Vagina (tissue), 2 donors: ENCODE data around the gene P4HA1. TPM values are rescaled to one million over a fixed set of nuclear protein-coding genes. Genes with fewer than 3 reads are reported as not detected.
A peak's percentile ranks its signal among the peaks of the same experiment; 100 is the strongest.

Source experiments
- DNase-seq, 2 donors: peaks; one replicate each; pipeline ENCODE4 v3.0.0-alpha.2; 2017; ENCODE audit errors: extremely low spot score in 2 of 2
- H3K27ac ChIP-seq: fragments of 200-600 bp; sonication (generic); one replicate; pipeline ENCODE4 v1.5.1; 2019
- H3K27me3 ChIP-seq: fragments of 200-600 bp; sonication (generic); one replicate; pipeline ENCODE4 v1.5.1; 2019
- H3K36me3 ChIP-seq, 2 donors: fragments of 200-600 bp; sonication (generic); one replicate each; pipeline ENCODE4 v1.5.1; 2017 to 2019
- H3K4me1 ChIP-seq: fragments of 200-600 bp; sonication (generic); one replicate; pipeline ENCODE4 v1.5.1; 2019
- H3K4me3 ChIP-seq, 2 donors: fragments of 200-600 bp; sonication (generic); 1 replicate in 1 of 2; 2 replicates in 1 of 2; pipeline ENCODE4 v1.5.1; 2016 to 2019
- H3K9me3 ChIP-seq: fragments of 200-600 bp; sonication (generic); one replicate; pipeline ENCODE4 v1.5.1; 2019
- POLR2A ChIP-seq, 2 donors: fragments of 450-650 bp; IDR thresholded peaks; one replicate each; pipeline ENCODE4 v1.6.1; 2017; ENCODE audit warnings: antibody characterized with exemption in 2 of 2, mild to moderate bottlenecking in 2 of 2, moderate library complexity in 2 of 2
- POLR2AphosphoS5 ChIP-seq, 2 donors: sonication (generic); formaldehyde crosslinking; IDR thresholded peaks; one replicate each; pipeline ENCODE4 v1.9.0; 2017; ENCODE audit warnings: antibody characterized with exemption in 2 of 2, mild to moderate bottlenecking in 2 of 2, low read depth in 1 of 2; ENCODE audit not compliant: insufficient read depth in 1 of 2
- intact Hi-C: fragments of 100-400 bp; cut with DNase I; formaldehyde crosslinking; loops from one replicate; pipeline ENCODE4 v1.15.1; 2023
- total RNA-seq: library from RNA; depleted of rRNA; stranded (reverse); fragments of >200 nt; gene quantifications from one replicate; pipeline ENCODE4 v1.2.3, GENCODE V29; 2016
- TF ChIP-seq, protein P1 (sequence below), 3 experiments: fragments of 450-650 bp in 2 of 3; fragments of 200-600 bp in 1 of 3; sonication (generic) in 1 of 3; IDR thresholded peaks; one replicate each; pipeline ENCODE4 v1.5.1; 2017 to 2019; ENCODE audit warnings: antibody characterized with exemption in 3 of 3, mild to moderate bottlenecking in 2 of 3, moderate library complexity in 2 of 3

The P4HA1 gene
- total RNA-seq, 1 donor from 2014 or later: 12.5 TPM

DNA sequence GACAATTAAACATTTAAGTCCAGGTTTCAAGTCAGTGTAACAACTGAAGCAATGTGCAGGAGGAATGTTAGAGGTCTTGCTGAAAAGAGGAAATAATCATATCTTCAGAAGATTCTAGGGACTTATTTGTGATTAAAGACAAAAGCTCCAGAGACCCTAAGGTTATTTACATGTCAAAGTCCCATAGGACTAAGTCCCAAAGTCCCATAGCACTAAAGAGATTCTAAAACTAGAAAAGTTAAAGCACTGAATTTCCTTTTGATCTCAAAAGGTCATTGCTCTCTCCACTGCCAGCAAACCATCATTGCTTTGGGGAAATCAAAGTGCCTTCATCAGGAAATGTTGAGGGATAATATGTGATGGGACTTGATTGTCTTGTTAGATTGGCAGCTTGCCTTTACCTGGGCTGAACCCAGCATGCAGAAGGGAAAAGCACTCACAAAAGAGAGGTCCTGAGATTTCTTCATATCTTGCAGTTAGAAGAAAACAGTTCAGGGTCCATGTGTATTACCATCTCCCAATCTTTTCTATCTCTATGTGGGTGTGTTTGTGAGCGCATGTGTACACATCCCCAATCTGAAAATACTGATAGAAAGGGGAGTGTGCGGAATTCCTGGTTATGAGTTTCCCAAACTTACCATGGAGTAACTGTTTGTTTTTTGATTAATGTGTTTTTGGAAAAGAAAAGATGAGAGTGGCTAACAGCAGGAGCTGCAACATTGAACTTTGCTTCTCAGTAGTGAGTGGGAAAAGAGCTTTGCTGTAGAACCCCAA, 35.4 kb upstream of the P4HA1 start:
- no peak overlapping the region for H3K27ac ChIP-seq

DNA sequence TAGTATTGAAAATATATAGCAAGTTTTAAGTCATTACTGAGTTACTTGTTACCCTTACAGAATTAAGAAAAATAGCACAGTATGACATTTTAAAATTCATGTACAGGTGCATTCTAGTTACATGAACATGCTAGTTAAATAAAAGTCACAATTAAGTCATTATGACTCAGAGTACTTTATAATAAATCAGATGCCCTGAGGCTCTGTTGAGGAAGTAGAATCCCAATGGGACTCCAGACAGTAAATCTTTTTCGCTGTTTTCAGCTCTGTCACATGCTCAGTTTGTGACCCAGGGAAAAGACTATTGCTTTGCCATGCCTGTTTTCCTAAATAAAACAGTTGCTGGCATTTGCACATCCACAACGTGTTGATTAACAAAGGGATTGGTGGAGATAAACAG, 34.6 kb upstream of the P4HA1 start:
- DNase-seq: no peak
- H3K36me3 ChIP-seq: peaks cover 0 to 45% of the 10 kb centered on the region in 2 donors
- intact Hi-C loops: no loop called here
- H3K4me1 ChIP-seq: peaks cover 10% of the 10 kb centered on the region
- TF ChIP-seq POLR2AphosphoS5 (IDR thresholded peaks at IDR 0.05; ENCODE audit: insufficient read depth in 1 of 2, low read depth in 1 of 2): peak in 1 of 2 donors; percentile 55
- TF ChIP-seq POLR2A (IDR thresholded peaks at IDR 0.05): no peak
- TF ChIP-seq, protein P1, sequence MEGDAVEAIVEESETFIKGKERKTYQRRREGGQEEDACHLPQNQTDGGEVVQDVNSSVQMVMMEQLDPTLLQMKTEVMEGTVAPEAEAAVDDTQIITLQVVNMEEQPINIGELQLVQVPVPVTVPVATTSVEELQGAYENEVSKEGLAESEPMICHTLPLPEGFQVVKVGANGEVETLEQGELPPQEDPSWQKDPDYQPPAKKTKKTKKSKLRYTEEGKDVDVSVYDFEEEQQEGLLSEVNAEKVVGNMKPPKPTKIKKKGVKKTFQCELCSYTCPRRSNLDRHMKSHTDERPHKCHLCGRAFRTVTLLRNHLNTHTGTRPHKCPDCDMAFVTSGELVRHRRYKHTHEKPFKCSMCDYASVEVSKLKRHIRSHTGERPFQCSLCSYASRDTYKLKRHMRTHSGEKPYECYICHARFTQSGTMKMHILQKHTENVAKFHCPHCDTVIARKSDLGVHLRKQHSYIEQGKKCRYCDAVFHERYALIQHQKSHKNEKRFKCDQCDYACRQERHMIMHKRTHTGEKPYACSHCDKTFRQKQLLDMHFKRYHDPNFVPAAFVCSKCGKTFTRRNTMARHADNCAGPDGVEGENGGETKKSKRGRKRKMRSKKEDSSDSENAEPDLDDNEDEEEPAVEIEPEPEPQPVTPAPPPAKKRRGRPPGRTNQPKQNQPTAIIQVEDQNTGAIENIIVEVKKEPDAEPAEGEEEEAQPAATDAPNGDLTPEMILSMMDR (IDR thresholded peaks at IDR 0.05): no peak
- H3K4me3 ChIP-seq: no peak overlapping the region
- H3K27me3 ChIP-seq: no peaks in the 10 kb centered on the region
- H3K9me3 ChIP-seq: no peaks in the 10 kb centered on the region
- no peak overlapping the region for H3K27ac ChIP-seq

More for the DNA sequence above, 35.4 kb upstream of the P4HA1 start:
- H3K4me1 ChIP-seq: peaks cover 10% of the 10 kb centered on the region
- DNase-seq: no peak
- TF ChIP-seq POLR2A (IDR thresholded peaks at IDR 0.05): no peak
- TF ChIP-seq POLR2AphosphoS5 (IDR thresholded peaks at IDR 0.05; ENCODE audit: insufficient read depth in 1 of 2, low read depth in 1 of 2): no peak
- TF ChIP-seq, protein P1 (IDR thresholded peaks at IDR 0.05): no peak
- H3K9me3 ChIP-seq: no peaks in the 10 kb centered on the region
- intact Hi-C loops: no loop called here
- peaks cover 0 to 53% of the 10 kb centered on the region in 2 donors for H3K36me3 ChIP-seq
- H3K27me3 ChIP-seq: no peaks in the 10 kb centered on the region
- no peak overlapping the region for H3K4me3 ChIP-seq

DNA sequence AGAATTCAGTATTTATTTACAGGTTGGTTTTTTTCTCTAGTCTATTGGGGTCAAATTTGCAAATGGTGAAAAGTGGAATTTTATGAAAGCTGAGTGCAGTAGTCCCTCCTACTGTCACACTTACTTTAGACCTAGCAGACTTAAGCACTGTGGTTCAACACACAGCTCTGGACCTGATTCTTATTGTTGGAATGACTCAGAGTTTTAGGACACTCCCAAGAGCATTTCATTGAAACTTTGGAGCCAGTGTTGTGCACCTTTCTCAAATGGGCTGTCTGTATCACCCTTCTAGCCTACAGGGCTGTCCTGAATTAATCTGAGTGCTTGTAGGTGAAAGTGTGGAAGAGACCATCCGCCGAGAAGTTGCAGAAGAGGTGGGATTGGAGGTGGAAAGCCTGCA, 29.7 kb upstream of the P4HA1 start:
- DNase-seq: no peak
- H3K36me3 ChIP-seq: peaks cover 0 to 25% of the 10 kb centered on the region in 2 donors
- no peak overlapping the region for H3K4me3 ChIP-seq
- intact Hi-C loops: no loop called here
- H3K4me1 ChIP-seq: peaks cover under 1% of the 10 kb centered on the region
- TF ChIP-seq POLR2AphosphoS5 (IDR thresholded peaks at IDR 0.05; ENCODE audit: insufficient read depth in 1 of 2, low read depth in 1 of 2): no peak
- no peak for TF ChIP-seq POLR2A (IDR thresholded peaks at IDR 0.05)
- TF ChIP-seq, protein P1 (IDR thresholded peaks at IDR 0.05): no peak
- no peaks in the 10 kb centered on the region for H3K27me3 ChIP-seq
- H3K9me3 ChIP-seq: no peaks in the 10 kb centered on the region
- no peak overlapping the region for H3K27ac ChIP-seq

DNA sequence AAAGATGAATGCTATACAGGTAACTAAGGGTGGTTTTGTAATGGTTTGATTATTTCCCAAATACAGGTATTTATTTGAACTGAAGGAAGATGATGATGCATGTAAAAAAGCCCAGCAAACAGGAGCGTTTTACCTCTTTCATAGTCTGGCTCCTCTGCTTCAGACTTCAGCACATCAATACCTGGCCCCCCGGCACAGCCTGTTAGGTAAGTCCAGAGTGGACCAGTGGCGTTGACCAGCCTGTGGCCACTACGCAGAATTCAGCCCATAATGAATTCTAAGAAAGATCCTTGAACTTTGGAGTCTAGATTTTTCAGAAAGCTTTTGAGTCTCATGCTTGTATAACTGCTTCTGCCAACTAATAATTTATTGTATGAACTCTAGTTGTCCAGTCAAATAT, 23.3 kb upstream of the P4HA1 start:
- DNase-seq: no peak
- no peak overlapping the region for H3K4me3 ChIP-seq
- TF ChIP-seq POLR2A (IDR thresholded peaks at IDR 0.05) (no peak), POLR2AphosphoS5 (IDR thresholded peaks at IDR 0.05; ENCODE audit: insufficient read depth in 1 of 2, low read depth in 1 of 2) (no peak)
- TF ChIP-seq, protein P1 (IDR thresholded peaks at IDR 0.05): no peak
- intact Hi-C loops: no loop called here
- no peaks in the 10 kb centered on the region for H3K27me3 ChIP-seq
- no peak overlapping the region for H3K27ac ChIP-seq
- no peaks in the 10 kb centered on the region for H3K4me1 ChIP-seq
- H3K9me3 ChIP-seq: no peaks in the 10 kb centered on the region
- H3K36me3 ChIP-seq: peaks cover 0 to 14% of the 10 kb centered on the region in 2 donors

DNA sequence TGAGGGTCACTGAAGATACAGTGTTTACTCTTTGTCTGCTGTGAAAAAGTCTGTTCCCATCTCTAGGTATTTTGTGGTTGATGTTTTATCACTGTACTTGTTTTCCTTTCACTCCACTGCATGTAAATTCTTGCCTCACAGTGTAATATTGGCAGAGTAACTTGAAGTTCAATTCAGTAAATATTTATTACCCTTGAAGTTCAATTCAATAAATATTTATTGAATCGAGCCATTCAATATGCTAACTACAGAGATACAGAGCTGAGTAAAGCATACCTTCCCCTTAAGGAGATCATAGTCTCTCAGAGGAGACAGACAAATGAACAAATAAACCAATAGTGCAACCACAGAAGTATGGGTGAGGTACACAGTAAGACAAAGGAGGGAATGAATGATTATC, 22.8 kb upstream of the P4HA1 start:
- H3K36me3 ChIP-seq: peaks cover 0 to 12% of the 10 kb centered on the region in 2 donors
- TF ChIP-seq, protein P1 (IDR thresholded peaks at IDR 0.05): no peak
- TF ChIP-seq POLR2A (IDR thresholded peaks at IDR 0.05): no peak
- no peak for TF ChIP-seq POLR2AphosphoS5 (IDR thresholded peaks at IDR 0.05; ENCODE audit: insufficient read depth in 1 of 2, low read depth in 1 of 2)

More for the DNA sequence above, 22.8 kb upstream of the P4HA1 start:
- intact Hi-C loops: no loop called here
- no peaks in the 10 kb centered on the region for H3K27me3 ChIP-seq
- H3K4me1 ChIP-seq: no peaks in the 10 kb centered on the region
- H3K4me3 ChIP-seq: no peak overlapping the region
- no peaks in the 10 kb centered on the region for H3K9me3 ChIP-seq
- no peak overlapping the region for H3K27ac ChIP-seq
- no peak for DNase-seq
